ENCODE data around the gene TTC34. TPM values are rescaled to one million over a fixed set of nuclear protein-coding genes. Genes with fewer than 3 reads are reported as not detected.

Gene TTC34
- total and polyA plus RNA-seq, 9 of the 15 experiments (the other 6 are each of a cell fraction or from before 2014, with no cell fraction given), result 0.03 to 0.38 (median 0.05) TPM; not detected in 2

GRCh38 chr1:2586154-2587070, 215.1 kb downstream of the TTC34 start, which contains the start of gene PRXL2B (continued):
- no peak for TF ChIP-seq NKRF (IDR thresholded peaks at IDR 0.05; ENCODE audit: borderline replicate concordance)
- TF ChIP-seq ZNF224 (CRISPR knock-in tag; IDR thresholded peaks at IDR 0.05), result no peak
- peak; percentile 73 for TF ChIP-seq CTBP1 (IDR thresholded peaks at IDR 0.05; ENCODE audit: borderline replicate concordance)
- TF ChIP-seq XRCC5 (IDR thresholded peaks at IDR 0.05; ENCODE audit: low read depth, low read length), result no peak
- no peak for TF ChIP-seq U2AF1 (optimal IDR thresholded peaks at IDR 0.05; ENCODE audit: low read depth, low read length)
- TF ChIP-seq OTX1 (CRISPR knock-in tag; IDR thresholded peaks at IDR 0.05), result no peak
- no peak for TF ChIP-seq E2F8 (IDR thresholded peaks at IDR 0.05; ENCODE audit: low read depth, partially characterized antibody)
- TF ChIP-seq TFAP4 (CRISPR knock-in tag; IDR thresholded peaks at IDR 0.05; ENCODE audit: borderline replicate concordance), result peak; percentile 37; the same call in 1 of the 2 replicates
- no peak for TF ChIP-seq PRMT5 (CRISPR knock-in tag; IDR thresholded peaks at IDR 0.05)
- no peak for TF ChIP-seq ZNF253 (CRISPR knock-in tag; conservative IDR thresholded peaks at IDR 0.05)
- TF ChIP-seq ZNF384 (IDR thresholded peaks at IDR 0.05; ENCODE audit: low read depth, low read length), result no peak
- no peak for TF ChIP-seq MECOM (CRISPR knock-in tag; IDR thresholded peaks at IDR 0.05)
- no peak for TF ChIP-seq BRD9 (IDR thresholded peaks at IDR 0.05; ENCODE audit: low read depth, partially characterized antibody)
- no peak for TF ChIP-seq HMBOX1 (IDR thresholded peaks at IDR 0.05)
- TF ChIP-seq CHD4 (IDR thresholded peaks at IDR 0.05; ENCODE audit: insufficient read depth, insufficient replicate concordance, low read depth, low read length, poor library complexity, severe bottlenecking), result no peak
- TF ChIP-seq TSHZ1 (CRISPR knock-in tag; IDR thresholded peaks at IDR 0.05), result no peak
- peak; percentile 97 for TF ChIP-seq L3MBTL2 (IDR thresholded peaks at IDR 0.05)
